HG03159 (cell line): Measurements from ENCODE around the gene FADS6.

Experiments used
- ATAC-seq: cut with Tn5 transposase; IDR thresholded peaks from one replicate; pipeline ENCODE4 v1.9.1; 2021; ENCODE audit warnings: mild to moderate bottlenecking, moderate library complexity; ENCODE audit not compliant: unreplicated experiment

FADS6 gene

GRCh38 chr17:74856112-74856511 lies 37.3 kb downstream of the FADS6 start:
- ATAC-seq, result no peak

DNA sequence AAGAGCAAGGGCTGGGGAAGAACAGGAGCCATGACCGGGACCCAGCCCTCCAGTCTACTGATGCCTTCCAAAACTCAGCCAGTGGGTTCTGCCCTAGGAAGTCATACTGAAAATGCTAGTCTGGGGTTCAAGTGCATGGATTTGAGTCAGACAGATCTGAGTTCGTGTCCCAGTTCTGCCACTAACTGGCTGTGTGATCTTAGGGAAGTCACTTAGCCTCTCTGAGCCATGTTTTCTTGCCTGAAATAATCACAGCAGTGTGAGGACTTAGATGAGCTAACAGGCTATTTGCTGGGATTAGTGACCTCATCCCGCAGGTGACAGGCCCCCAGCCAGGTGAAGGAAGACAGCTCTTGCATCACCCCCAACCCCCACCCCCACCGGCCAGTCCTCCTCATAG lies 38.1 kb downstream of the FADS6 start:
- no peak for ATAC-seq

- no peak for ATAC-seq
These were observed 38.6 kb downstream of the FADS6 start for GRCh38 chr17:74854792-74855191.

DNA sequence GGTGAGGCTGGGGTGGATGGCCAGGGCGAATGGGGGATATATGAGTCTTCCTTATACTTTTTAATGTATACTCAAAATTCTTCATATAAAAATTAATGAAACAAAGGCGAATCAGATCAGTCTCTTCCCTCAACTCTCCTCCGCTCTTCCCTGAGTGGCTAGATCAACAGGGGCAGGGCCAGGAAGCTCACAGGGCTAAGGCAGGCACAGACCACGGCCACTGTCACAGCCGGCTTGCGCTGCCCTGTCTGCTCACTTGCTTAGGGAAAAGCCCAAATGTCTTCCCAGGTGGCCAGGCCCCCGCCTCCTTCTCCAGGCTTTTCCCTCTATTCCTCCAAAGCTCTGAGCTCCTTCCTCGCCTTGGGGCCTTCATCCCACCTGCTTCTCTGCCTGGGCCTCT lies 39.8 kb downstream of the FADS6 start:
- ATAC-seq, result no peak

DNA sequence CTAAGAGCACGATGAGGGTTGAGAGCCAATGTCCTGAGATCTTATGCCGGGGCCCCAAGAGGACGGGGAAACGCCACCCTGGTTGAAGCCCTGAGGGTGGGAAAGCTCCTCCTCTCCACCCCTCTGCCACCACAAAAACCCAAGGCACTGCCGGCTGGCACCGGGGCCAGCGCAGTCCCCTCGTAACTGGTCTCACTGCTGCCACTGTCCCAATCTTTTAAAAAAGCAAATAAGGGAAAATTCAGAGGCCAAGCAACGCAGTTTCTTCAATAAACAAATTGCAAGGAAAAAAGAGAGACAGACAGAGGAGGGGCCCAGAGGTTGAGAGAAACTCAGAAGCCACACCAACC lies 40.4 kb downstream of the FADS6 start:
- ATAC-seq, result no peak

DNA sequence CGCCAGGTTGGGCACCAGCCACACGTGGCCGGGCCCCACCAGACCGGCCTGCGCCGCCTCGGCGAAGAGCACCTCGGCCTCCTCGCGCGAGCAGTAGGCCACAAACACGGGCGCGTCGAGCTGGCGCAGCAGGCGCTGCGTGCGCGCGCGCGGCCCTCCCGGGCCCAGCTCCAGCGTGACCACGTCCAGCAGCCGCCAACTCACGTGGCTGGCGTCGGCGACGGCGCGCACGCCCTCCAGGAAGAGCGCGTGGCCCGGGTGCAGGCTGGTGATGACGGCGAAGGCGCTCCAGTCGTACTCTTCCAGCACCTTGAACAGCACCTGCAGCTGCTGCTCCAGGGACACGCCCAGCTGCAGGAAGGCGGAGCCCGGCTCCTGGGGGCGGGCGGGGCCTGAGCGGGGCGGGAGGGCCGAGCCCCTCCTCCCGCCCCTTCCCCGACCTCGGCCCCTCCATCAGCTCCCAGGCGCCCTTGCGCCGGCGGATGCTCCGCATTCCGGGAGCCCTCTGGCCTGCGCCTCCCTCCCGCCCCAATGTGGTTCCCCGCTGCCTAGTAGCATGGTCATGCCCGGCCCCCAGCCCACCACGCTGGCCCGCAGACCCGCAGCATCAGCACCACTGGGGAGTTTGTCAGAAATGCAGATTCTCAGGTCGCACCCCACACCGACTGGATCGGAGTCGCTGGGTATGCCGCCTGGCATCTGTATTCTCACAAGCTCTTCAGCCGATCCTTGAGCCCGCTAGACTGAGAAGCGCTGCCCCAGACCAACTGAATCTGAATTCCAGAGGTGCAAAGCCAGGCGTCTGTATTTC lies 41.0 kb downstream of the FADS6 start:
- no peak for ATAC-seq

DNA sequence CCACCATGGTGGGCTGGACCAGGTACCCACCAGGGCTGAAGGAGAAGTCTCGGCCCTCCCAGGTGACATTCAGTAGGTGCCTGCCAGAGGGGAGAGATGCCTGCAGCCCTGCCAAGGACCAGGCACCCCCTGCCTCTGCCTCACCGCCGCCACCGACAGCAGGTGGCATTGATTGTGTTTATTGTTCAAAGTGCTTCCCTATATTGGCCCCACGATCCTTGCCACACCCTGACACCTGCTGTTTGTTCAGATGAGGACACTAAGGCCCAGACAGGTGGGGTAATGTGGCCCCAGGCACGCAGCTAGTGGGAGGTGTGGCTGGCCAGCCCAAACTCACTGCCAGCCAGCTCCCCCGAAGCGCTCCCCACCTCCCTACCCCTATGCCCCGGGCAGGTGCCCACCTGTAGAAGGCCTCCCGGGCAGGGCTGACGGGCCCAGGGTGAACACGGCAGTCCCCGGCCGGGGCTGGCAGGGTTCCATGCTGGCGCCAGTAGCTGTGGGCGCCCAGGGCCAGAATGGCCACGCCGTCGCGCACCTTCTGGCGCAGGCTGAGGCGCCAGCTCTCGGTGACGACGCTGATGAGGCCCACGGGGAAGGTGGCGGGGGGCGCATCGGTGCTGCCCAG lies 41.7 kb downstream of the FADS6 start:
- ATAC-seq, result no peak

DNA sequence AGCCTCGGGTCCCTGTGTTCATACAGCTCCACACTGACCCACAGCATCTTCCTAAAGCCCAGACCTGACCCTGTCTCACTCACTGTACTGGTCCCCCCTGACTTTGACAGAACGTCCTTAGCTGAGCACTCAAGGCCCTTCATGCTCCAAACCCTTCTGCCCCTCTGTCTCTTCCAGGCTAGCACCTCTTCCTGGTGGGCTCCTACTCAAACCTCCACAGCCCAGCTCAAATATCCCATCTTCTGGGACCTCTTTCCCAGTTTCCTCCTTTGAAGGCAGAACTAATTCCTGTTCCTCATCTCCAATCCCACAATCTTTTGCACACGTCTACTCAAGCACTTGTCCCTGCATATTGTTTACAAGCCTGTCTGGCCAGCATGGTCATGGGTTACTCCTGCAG lies 42.5 kb downstream of the FADS6 start:
- no peak for ATAC-seq

GRCh38 chr17:74850310-74850709 lies 43.1 kb downstream of the FADS6 start:
- ATAC-seq, result no peak

DNA sequence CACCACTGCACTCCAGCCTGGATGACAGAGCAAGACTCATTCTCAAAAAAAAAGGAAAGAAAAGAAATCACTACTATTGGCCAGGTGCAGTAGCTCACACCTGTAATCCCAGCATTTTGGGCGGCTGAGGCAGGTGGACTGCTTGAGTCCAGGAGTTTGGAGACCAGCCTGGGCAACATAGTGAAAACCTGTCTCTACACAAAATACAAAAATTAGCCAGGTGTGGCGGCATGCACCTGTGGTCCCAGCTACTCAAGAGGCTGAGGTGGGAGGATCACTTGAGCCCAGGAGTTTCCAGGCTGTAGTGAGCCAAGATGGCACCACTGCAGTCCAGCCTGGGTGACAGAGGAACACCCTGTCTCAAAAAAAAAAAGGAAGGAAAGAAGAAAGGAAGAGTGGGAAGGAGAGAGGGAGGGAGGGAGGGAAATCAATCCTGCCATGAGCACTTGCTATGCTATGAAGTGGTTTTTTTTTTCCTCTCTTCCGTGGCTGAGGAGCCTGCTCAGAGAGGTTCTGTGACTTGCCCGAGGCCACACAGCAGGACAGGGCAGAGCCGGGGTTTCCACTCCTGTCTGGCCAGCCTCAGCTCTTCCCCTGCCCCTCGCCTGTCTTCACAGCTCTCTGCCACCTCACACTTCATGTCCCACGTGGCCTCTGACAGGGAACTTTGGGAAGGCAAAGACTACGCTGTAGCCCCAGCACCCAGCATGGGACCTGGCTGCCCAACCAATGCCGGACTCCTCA lies 44.6 kb downstream of the FADS6 start:
- no peak for ATAC-seq

- ATAC-seq, result no peak
These were observed 46.8 kb downstream of the FADS6 start for GRCh38 chr17:74846621-74847020.

DNA sequence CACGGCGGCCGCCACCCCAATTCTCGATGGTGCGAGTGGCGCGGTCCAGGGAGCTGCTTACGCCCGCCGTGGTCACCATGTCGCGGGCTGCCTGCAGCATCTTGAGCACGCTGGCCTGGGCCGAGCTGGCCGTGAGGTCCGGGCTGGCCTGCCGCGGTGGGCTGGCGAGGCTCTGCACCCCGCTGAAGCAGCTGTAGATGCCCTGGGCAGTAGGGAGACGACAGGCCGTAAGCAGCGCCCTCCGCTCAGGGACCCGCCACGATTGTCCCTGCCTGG lies 50.1 kb downstream of the FADS6 start:
- ATAC-seq, result no peak

- ATAC-seq, result no peak
These were observed 50.7 kb downstream of the FADS6 start for GRCh38 chr17:74842599-74843351.

GRCh38 chr17:74842146-74842598 lies 51.3 kb downstream of the FADS6 start:
- ATAC-seq, result no peak

DNA sequence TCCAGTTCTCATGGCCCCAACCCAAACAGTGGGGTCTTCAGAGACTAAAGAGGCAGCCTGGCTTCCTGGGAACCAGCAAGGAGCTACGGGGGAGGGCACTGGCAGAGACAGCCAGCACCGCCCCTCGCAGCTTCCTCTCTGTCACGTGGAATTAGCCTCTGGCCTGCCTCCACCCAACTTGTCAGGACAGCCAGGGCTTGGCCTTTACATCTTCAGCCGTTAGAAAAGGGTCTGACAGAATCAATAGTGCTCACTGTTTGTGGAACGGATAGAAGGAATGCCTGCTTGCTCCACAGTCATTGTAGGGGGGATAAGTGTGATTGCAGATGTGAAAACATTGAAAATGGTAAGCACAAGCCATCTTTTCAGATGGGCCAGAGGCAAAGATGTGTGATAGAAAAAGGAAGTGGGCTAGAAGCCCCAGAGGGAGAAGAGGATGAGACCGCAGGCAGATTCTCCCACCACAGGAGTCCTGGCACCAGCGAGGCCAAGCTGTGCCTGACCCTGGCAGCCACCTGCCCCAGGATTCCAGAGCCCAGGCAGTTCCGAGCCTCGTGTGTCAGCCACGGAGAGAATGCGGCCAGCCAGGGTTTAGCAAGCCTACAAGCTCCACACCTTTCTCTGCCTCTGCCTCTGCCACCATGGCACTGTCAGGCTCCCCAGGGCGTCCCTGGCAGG lies 52.3 kb downstream of the FADS6 start:
- ATAC-seq, result no peak

DNA sequence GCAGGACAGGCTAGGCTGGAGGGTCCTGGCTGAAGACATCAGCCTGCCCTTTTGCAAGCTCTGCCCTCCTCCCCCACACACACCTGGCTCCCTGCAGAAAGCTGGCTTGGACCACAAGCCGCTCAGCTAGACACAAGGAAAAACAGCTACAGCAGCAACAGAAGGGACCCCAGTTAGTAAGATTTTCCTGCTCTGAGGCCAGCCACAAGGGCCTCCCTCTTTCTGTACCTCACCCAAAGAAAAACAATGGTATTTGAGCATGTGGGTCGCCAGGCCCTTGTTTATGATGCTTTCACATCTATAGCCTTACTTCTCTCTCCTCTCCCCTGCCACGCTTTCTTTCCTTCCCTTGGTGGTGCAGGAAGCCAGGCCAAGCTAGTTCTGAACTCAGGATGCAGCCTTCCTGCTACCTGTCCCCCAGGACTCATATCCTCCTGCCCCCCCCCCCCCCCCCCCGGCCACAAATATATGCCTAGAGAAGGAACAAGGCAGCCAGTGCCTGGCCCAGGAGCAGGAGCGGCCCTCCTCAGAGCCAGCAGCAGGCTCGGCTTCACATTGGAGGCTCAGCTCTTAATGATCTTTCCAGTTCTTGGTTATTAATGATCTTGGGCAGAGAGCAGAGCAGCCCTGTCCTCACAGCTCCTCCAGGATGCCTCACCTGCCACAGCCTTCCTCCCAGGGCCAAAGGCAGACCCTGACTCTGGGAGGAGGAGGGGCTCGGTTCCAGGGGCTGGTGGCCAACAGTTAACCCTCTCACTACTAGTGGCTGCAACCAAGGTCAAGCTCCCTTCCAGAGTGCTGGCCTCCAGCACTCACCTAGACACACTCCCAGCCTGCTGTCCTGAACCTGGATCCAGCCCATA lies 53.2 kb downstream of the FADS6 start:
- ATAC-seq, result no peak

GRCh38 chr17:74838274-74838673 lies 55.2 kb downstream of the FADS6 start:
- no peak for ATAC-seq

GRCh38 chr17:74836691-74837467 lies 56.6 kb downstream of the FADS6 start:
- ATAC-seq, result no peak

DNA sequence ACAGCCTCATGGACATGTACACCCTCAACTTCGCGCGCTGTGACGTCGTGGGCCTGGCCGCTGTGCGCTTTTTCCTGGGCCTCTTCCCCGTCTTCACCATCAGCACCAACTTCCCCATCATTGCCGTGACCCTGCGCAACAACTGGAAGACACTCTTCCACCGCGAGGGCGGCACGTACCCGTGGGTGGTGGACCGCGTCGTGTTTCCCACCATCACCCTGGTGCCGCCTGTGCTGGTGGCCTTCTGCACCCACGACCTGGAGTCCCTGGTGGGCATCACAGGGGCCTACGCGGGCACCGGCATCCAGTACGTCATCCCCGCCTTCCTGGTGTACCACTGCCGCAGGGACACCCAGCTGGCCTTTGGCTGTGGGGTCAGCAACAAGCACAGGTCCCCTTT lies 57.2 kb downstream of the FADS6 start:
- no peak for ATAC-seq
